Measurements from ENCODE around the gene CEACAM16.
A peak's percentile ranks its signal among the peaks of the same experiment; 100 is the strongest.

CEACAM16 gene

GRCh38 chr19:44746946-44747738, 48.2 kb downstream of the CEACAM16 start:
- DNase-seq = peak; percentile 64 to 70

GRCh38 chr19:44747739-44748425, 48.9 kb downstream of the CEACAM16 start:
- DNase-seq = peak; percentile 63 to 72

GRCh38 chr19:44748426-44749254, 49.7 kb downstream of the CEACAM16 start, which contains the start of gene BCL3:
BCL3 (plus strand) TSS chr19:44748708; CDS start chr19:44748791, 83 bp downstream.
- DNase-seq = no peak

GRCh38 chr19:44749292-44749691, 50.3 kb downstream of the CEACAM16 start:
- no peak for DNase-seq

GRCh38 chr19:44749994-44750393, 51.0 kb downstream of the CEACAM16 start:
- DNase-seq = no peak

GRCh38 chr19:44752123-44752815, 53.3 kb downstream of the CEACAM16 start:
- no peak for DNase-seq

- DNase-seq = peak; percentile 94 to 97
Observed at GRCh38 chr19:44752816-44753625, 54.1 kb downstream of the CEACAM16 start.

GRCh38 chr19:44753626-44753931, 54.6 kb downstream of the CEACAM16 start:
- DNase-seq = no peak

- DNase-seq = peak; percentile 73 to 92
Observed at GRCh38 chr19:44753932-44754749, 55.2 kb downstream of the CEACAM16 start.

GRCh38 chr19:44754750-44755080, 55.8 kb downstream of the CEACAM16 start:
- DNase-seq = no peak

- no peak for DNase-seq
Observed at GRCh38 chr19:44755219-44755618, 56.3 kb downstream of the CEACAM16 start.

GRCh38 chr19:44756089-44756562, 57.2 kb downstream of the CEACAM16 start:
- DNase-seq = no peak

- DNase-seq = no peak
Observed at GRCh38 chr19:44757057-44757734, 58.2 kb downstream of the CEACAM16 start.

GRCh38 chr19:44757735-44758505, 59.0 kb downstream of the CEACAM16 start:
- DNase-seq = no peak

- no peak for DNase-seq
Observed at GRCh38 chr19:44758596-44758995, 59.6 kb downstream of the CEACAM16 start.

GRCh38 chr19:44759083-44759804, 60.3 kb downstream of the CEACAM16 start:
- no peak for DNase-seq

Data from SHP77 (cell line).